GM19324 (cell line): ENCODE data around the gene ZNF496.
"Not testable (repeated sequence)": the region's sequence is repeated elsewhere in the genome, so short reads cannot be mapped to it uniquely, and the experiment has no call there.

Source experiments
- ATAC-seq: cut with Tn5 transposase; IDR thresholded peaks from one replicate; pipeline ENCODE4 v1.9.1; 2021; ENCODE audit warnings: mild to moderate bottlenecking, moderate library complexity; ENCODE audit not compliant: unreplicated experiment, low FRiP score

The ZNF496 gene

DNA sequence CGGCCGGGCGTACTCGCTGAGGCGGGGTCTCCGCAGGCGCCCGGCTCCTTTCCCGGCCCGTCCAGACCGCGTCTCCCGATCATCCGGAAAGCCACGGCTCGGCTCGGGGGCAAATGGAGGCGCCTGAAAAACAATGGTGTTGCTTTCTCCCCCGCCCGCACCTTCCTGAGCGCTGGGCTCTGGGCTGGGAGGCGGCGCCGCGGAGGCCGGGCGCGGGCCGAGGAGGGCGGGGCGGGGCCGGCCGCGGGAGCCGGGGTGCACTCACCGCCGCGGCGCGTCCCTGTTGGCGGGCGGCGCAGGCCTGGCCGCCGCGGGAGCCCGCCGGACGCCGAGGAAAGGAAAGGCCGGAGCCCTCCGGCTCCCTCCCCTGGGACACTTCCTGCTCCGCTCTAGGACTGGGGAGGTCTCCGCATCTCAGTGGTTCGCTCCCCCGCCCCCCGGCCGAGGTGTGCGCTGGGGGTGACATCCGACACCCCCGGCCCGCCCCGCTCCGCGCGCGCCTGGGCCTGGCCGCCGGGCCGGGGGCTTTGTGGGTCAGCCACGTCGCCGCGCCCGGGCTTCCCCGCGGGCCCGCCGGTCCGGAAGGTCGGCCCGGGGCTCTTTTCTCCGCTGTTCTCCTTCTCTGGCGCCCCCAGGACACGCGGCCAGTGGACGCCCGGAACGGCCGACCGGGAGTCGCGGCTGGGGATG, at the start of gene ZNF496:
Gene ZNF496 (minus strand): TSS at position 343 of the 690 bp plus-strand sequence. CDS start 2,289 bp downstream, outside the sequence.
- ATAC-seq, result peak; percentile 68

DNA sequence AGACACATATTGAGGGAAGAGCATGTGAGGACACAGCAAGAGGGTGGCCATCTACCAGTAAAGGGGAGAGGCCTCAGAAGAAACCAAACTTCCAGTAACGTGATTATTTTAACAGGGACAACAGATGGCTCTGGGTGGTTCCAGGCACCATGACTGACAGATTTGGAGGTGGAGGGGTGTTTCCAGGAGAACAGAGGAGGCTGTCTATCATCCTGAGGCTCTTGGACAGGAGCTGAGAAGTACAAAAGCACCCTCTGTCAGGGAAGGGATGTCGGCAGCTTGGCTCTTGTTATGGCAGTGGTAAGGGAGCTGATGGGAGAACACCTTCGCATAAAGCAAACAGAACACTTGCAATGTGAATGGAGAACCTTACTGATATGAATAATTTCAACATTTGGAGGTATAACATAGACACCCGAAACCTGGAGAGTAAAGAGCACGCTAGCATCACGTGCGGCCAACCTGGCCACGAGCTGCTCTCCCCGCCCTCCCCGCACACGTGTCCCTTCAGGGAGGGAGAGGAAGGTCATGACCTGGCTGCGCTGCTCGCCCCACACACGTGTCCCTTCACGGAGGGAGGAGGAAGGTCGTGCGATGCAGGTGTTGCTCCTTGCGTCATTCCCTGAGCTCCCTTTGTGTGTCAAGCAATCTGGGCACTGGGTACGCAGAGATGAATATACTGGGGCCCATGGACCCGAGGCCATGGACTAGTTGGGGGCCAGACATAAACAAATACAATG, 46.8 kb upstream of the ZNF496 start:
- ATAC-seq, result no peak

DNA sequence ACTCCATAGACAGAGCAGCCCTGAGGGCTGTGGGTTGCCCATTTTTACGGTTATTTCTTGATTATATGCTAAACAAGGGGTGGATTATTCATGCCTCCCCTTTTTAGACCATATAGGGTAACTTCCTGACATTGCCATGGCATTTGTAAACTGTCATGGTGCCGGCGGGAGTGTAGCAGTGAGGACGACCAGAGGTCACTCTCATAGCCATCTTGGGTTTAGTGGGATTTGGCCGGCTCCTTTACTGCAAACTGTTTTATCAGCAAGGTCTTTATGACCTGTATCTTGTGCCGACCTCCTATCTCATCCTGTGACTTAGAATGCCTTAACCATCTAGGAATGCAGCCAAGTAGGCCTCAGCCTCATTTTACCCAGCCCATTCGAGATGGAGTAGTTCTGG, 46.0 kb upstream of the ZNF496 start:
- not testable (repeated sequence) for ATAC-seq

DNA sequence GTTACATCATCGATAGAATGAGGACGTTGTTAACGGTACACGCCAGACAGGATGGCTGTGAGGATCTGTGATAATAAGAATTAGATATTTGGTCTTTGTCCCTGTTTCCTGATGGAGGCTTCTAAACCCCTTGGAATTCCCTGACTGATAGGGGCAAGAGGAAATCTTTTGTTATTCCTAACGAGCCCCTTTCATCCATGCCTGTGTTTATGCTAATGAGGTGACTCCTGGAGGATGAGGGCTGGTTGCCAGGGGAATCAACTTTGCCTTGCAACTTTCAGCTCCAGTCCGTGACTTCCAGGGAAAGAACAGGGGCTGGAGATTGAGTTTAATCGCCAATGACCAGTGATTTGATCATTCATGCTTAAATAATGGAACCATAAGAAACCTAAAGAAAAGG, 45.0 kb upstream of the ZNF496 start:
- no peak for ATAC-seq

DNA sequence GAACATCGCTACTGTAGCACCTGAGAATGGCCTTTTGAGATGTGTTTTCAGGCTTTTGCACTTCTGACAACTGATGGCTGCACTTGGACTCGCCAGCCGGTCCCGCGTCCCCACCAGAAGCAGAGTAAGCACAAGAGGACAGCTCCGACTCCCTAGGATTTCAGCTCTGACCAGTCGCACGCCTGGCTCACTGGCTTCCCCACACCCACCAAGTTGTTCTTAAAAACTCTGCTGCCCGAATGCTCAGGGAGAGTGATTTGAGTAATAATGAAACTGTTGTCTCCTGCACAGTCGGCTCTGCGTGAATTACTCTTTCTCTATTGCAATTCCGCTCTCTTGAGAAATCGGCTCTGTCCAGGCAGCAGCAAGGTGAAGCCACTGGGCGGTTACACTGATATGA, 44.1 kb upstream of the ZNF496 start:
- ATAC-seq, result no peak

DNA sequence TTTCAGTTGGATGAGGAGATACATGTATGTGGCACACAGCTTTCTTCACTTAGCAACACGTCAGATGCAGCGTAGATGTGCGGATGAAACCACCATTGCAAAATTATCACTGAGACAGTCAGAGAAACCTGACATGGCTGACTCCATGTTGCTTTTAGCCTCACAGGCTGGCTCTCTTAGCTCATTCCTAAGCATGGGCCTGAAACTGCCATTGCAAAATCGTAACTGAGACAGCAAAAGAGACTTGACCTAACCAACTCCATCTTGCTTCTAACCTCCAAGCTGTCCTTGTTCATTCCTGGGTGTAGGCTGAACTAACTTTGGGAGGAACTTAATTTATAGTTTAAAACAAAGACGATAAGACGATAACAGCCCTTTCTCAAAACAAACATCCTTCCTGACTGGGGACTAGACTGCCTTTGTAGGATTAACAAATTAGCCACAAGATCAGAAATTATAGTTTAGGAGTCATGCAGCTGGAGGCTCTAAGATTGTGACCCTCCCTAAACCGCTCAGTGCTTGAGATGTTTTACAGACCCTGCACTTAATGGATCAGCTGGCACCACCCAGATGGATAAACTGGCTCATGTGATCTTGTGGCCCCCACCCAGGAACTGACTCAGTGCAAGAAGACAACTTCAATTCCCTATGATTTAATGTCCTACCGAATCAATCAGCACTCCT, 43.1 kb upstream of the ZNF496 start:
- not testable (repeated sequence) for ATAC-seq

DNA sequence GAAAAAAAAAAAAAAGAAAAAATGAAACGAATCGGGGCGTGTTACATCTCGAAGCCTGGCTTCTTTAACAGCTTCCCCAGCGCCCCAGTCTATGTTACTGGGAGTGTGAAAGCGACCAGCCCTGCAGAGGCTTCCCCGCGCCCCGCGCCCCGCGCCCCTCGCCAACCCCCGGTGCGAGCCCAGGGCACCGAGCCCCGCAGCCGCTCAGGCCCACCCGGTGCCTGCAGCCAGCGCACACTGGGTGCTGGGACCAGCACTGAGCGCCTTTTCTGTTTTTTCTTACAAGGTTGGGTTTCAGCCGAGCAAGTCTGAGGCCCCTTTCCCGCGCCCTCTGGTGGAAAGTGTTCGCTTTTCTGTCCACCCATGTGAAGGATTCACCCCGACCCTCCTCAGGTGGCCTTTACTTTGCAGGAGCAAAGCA, 42.1 kb upstream of the ZNF496 start:
- no peak for ATAC-seq

DNA sequence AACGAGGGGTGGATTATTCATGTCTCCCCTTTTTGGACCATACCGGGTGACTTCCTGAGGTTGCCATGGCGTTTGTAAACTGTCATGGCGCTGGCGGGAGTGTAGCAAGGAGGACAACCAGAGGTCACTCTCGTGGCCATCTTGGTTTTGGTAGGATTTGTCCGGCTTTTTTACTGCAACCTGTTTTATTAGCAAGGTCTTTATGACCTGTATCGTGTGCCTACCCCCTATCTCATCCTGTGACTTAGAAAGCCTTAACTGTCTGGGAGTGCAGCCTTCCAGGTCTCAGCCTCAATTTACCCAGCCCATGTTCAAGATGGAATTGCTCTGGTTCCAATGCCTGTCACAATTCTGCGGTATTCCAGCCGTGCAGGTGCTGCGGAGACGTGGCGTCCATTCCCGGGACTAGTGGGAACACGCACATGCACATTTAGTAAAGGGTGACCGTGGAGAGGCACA, 40.2 kb upstream of the ZNF496 start:
- no peak for ATAC-seq

DNA sequence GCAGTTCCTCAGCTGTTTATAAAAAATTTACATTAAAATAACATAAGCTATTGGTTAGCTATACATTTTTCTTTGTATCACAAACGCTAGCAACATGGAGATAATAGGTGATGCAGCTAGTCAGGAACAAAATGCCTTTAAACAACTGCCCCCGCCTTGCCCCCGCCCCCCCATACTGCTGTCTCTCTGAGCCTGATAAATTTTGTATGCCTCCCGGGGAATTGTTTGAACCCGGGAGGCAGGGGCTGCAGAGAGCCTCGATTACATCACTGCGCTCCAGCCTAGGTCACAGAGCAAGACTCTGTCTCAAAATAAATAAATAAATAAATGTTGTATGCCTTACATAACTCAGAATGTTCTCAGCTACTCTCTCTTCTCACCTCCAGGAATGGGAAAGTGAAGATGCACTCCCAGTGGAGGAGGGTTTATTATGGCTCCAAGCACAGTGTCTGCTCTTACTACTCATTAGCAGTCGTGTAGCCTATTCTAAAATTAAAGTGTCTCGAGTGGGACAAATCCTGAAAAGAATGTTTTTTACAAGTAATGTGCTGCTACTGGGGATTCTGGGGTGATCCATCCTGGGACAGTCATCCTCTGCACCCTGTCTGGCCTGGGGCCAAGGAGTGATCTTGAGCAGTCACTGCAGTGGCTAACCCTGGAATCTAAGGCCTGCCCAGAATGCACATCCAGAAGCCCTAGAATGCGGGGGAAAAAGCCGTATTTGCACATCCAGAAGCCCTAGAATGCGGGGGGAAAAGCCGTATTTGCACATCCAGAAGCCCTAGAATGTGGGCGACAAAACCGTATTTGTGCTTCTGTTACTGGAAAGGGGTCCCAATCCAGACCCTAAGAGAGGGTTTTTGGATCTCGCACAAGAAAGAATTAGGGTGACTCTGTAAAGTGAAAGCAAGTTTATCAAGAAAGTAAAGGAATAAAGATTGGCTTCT, 39.4 kb upstream of the ZNF496 start:
- no peak for ATAC-seq

DNA sequence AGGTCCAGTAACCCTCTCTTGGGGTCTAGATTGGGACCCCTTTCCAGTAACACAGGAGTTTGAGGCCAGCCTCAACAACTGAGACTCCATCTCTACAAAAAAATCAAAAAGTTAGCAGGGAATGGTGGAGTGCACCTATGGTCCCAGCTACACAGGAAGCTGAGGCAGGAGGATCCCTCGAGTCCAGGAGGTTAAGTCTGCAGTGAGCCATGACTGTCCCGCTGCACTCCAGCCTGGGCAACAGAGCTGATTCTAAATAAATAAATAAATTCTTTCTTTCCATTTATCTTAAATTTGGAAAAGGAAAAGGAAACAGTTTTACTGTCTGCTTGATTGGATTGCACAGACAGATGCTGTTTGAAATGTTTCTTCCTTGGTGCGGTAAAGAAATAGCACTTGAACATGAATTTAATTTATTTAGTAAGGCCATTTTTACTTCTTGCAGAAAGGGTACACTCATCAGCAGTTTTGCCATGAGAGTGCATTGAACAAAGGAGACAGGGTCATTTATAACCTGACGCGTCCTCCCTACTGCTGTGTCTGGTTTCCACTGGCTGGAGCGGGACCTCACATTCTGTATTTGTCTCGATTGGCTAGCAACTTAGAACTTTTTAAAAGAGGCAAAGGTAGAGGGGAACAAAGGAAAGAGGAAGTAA, 37.0 kb upstream of the ZNF496 start:
- no peak for ATAC-seq

DNA sequence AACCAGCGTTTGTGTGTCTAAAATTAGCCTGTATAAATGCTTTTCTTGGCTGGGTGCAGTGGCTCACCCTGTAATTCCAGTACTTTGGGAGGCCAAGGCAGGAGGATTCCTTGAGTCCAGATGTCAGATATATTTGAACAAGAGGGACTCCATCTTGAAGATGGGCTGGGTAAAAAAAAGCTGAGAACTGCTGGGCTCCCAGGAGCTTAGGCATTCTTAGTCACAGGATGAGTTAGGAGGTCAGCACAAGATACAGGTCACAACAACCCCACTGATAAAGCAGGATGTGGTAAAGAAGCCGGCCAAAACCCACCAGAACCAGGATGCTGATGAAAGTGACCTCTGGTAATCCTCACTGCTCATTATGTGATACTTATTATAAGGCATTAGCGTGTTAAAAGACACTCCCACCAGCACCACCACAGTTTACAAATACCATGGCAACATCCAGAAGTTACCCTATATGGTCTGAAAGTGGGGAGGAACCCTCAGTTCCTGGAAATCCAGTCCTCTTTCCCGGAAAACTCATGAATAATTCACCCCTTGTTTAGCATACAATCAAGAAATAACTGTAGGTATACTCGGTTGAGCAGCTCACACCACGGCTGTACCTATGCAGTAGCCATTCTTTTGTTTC, 36.2 kb upstream of the ZNF496 start:
- no peak for ATAC-seq

DNA sequence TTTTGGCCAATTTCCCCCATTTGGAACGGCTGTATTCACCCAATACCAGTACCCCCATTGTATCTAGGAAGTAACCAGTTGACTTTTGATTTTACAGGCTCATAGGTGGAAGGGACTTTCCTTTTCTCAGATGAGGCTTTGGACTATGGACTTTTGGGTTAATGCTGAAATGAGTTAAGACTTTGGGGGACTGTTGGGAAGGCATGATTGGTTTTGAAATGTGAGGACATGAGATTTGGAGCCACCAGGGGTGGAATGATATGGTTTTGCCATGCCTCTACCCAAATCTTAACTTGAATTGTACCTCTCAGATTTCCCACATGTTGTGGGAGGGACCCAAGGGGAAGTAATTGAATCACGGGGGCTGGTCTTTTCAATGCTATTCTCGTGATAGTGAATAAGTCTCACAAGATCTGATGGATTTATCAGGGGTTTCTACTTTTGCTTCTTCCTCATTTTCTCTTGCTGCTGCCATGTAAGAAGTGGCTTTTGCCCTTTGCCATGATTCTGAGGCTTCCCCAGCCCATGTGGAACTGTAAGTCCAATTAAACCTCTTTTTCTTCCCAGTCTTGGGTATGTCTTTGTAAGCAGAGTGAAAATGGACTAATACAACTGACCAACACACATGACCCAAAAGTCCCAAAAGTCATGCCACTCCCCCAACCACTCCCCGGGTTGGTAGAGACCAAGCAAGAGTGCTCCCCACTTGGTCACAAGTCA, 35.4 kb upstream of the ZNF496 start:
- no peak for ATAC-seq

DNA sequence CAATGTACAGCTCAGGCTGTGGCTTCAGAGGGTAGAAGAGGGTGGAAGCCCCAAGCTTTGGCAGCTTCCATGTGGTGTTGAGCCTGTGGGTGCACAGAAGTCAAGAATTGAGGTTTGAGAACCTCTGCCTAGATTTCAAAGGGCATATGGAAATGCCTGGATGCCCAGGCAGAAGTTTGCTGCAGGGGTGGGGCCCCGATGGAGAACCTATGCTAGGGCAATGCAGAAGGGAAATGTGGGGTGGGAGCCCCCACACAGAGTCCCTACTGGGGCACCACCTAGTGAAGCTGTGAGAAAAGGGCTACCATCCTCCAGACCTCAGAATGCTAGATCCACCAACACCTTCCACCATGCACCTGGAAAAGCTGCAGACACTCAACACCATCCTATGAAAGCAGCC, 34.7 kb upstream of the ZNF496 start:
- ATAC-seq, result not testable (repeated sequence)

DNA sequence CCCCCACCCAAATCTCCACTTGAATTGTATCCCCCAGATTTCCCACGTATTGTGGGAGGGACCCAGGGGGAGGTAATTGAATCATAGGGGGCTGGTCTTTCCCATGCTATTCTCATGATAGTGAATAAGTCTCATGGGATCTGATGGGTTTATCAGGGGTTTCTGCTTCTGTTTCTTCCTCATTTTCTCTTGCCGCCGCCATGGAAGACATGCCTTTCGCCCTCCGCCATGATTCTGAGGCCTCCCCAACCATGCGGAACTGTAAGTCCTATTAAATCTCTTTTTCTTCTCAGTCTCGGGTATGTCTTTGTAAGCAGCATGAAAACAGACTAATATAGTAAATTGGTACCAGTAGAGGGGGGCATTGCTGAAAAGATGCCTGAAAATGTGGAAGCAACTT, 33.4 kb upstream of the ZNF496 start:
- ATAC-seq, result no peak

DNA sequence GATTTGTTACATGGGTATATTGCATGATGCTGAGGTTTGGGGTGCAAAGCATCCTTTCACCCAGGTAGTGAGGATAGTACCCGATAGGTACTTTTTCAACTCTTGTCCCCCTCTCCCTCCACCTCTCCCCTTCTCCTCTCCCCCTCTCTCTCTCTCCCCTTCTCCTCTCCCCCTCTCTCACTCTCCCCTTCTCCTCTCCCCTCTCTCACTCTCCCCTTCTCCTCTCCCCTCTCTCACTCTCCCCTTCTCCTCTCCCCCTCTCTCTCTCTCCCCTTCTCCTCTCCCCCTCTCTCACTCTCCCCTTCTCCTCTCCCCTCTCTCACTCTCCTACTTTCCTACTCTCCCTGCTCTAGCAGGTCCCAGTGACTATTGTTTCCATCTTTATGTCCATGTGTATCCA, 31.3 kb upstream of the ZNF496 start:
- not testable (repeated sequence) for ATAC-seq

DNA sequence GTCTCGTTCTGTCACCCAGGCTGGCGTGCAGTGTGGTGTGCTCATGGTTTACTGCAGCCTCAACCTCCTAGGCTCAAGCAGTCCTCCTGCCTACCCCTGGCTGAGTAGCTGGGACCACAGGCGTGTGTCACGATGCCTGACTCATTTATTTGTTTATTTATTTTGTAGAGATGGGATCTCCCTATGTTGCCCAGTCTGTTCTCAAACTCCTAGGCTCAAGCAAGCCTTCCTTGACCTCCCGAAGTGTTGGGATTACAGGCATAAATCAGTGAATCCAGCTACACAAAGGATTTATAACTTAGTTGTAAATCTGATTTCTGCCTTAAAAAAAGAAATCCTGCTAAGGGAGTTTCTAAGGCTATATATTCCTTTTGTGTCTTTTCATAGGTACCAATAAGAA, 30.5 kb upstream of the ZNF496 start:
- ATAC-seq, result no peak

DNA sequence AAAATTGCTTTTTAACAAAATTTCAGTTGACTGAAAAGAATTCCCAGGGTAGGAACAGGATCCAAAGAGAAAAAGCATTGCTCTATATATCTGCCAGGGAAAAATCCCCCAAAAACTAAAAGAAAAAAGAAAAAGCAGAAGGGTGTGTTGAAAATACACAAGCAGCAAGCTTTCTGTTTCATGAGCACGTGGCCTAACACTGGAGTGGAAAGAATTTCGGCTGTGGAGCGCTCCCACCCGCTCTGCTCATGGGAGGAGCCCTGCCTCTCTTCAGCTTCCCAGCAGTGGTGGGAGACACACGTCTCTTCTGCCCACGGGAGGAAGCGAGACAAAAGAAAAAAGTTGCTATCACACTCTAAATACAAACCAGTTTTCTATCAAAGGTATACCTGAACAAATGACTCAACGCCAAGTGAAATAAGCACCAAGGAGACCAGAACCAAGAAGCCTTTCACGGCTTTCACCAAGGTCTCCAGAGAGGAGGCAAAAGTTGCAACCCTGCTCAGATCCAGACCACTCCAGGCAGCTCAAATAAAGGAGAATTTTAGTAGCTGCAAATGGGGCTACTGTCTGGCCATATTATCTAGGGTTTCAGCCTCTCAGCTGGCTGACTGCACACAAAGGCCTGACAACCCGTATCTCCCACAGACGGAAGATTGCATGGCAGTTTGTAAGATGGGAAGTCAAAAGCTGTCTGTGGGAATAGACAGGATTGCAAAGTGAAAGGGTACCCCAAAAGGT, 29.5 kb upstream of the ZNF496 start:
- no peak for ATAC-seq
